Karpas-422 (cell line): Measurements from ENCODE around the gene ZFP3. TPM values are rescaled to one million over a fixed set of nuclear protein-coding genes. Genes with fewer than 3 reads are reported as not detected.
"Not testable (repeated sequence)": the region's sequence is repeated elsewhere in the genome, so short reads cannot be mapped to it uniquely, and the experiment has no call there.

ENCODE experiments used
- DNase-seq: peaks from one replicate; pipeline ENCODE4 v3.0.0-alpha.2; 2015
- H2AFZ ChIP-seq: fragments of 200-600 bp; sonication (generic); 2 replicates; pipeline ENCODE4 v1.6.1; 2014; ENCODE audit warnings: antibody characterized with exemption, low read length, mixed read lengths
- H3K27ac ChIP-seq: fragments of 200-600 bp; sonication (generic); 2 replicates; pipeline ENCODE4 v1.5.1; 2014; ENCODE audit warnings: mild to moderate bottlenecking, low read length, moderate library complexity
- H3K27me3 ChIP-seq: fragments of 200-600 bp; sonication (generic); 2 replicates; pipeline ENCODE4 v1.6.1; 2014; ENCODE audit warnings: low read length, mixed read lengths
- H3K36me3 ChIP-seq: fragments of 200-600 bp; sonication (generic); 2 replicates; pipeline ENCODE4 v1.6.1; 2014; ENCODE audit warnings: low read length, mixed read lengths; ENCODE audit not compliant: insufficient read depth
- H3K4me1 ChIP-seq: fragments of 200-600 bp; sonication (generic); 2 replicates; pipeline ENCODE4 v1.6.1; 2014; ENCODE audit warnings: mild to moderate bottlenecking, low read length, mixed read lengths
- H3K4me2 ChIP-seq: fragments of 200-600 bp; sonication (generic); 2 replicates; pipeline ENCODE4 v1.6.1; 2014; ENCODE audit warnings: low read length, low read depth, mild to moderate bottlenecking; ENCODE audit not compliant: poor library complexity, severe bottlenecking
- H3K4me3 ChIP-seq: fragments of 200-600 bp; sonication (generic); 2 replicates; pipeline ENCODE4 v1.5.1; 2014; ENCODE audit warnings: mild to moderate bottlenecking, antibody characterized with exemption, low read length, mixed read lengths
- H3K79me2 ChIP-seq: fragments of 200-600 bp; sonication (generic); 2 replicates; pipeline ENCODE4 v1.6.1; 2014; ENCODE audit warnings: mild to moderate bottlenecking, low read length, mixed read lengths
- H3K9ac ChIP-seq: fragments of 200-600 bp; sonication (generic); 2 replicates; pipeline ENCODE4 v1.6.0; 2014; ENCODE audit warnings: low read length
- H3K9me2 ChIP-seq: fragments of 200-600 bp; sonication (generic), shearing (Covaris generic); replicated peaks from 2 replicates; pipeline ENCODE4 v1.6.0; 2014; ENCODE audit warnings: mild to moderate bottlenecking, low read length, moderate library complexity; ENCODE audit not compliant: insufficient read depth
- H3K9me3 ChIP-seq: fragments of 300-700, 200-600 bp; sonication (generic); 2 replicates; pipeline ENCODE4 v1.6.1; 2014; ENCODE audit warnings: low read length, mixed read lengths
- H4K20me1 ChIP-seq: fragments of 200-600 bp; sonication (generic); 2 replicates; pipeline ENCODE4 v1.6.1; 2014; ENCODE audit warnings: mild to moderate bottlenecking, antibody characterized with exemption, low read length, low read depth; ENCODE audit not compliant: insufficient read depth
- total RNA-seq: library from RNA; depleted of rRNA; stranded (reverse); fragments of >200 nt; shearing (Covaris generic); gene quantifications from 2 replicates; pipeline ENCODE4 v1.2.3, GENCODE V29; 2014; ENCODE audit warnings: low replicate concordance

The ZFP3 gene
- total RNA-seq, 1 experiment from 2014 or later, result 0.63 TPM

DNA sequence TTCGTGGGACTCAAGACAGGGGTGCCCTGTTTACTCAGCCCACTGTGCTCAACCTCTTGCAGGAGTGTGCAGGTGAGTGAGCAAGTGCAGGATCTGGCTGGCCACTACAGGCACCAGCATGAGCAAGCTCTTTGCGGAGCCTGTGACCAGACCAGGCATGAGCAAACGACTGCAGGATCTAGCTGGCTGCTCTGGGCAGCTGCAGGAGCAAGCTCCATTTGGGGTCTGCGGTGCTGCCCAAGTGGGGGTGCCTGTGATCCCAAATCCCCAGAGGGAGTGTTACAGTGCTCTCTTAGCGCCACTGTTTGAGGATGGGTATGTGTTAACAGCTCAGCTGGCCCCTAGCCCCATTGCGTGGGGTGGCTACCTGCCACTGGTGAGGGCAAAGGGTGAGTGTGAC is 40.0 kb downstream of the ZFP3 start:
- H2AFZ ChIP-seq, result no peak overlapping the region
- H3K9me3 ChIP-seq, result no peaks in the 10 kb centered on the region
- no peak overlapping the region for H3K9ac ChIP-seq
- no peak for DNase-seq
- H3K27ac ChIP-seq, result no peak overlapping the region
- no peaks in the 10 kb centered on the region for H3K4me1 ChIP-seq
- H3K36me3 ChIP-seq, result peaks cover 2% of the 10 kb centered on the region; the same call in 1 of the 2 replicates
- no peaks in the 10 kb centered on the region for H3K9me2 ChIP-seq
- no peaks in the 10 kb centered on the region for H3K79me2 ChIP-seq
- no peak overlapping the region for H3K4me3 ChIP-seq
- H4K20me1 ChIP-seq, result no peaks in the 10 kb centered on the region
- H3K4me2 ChIP-seq, result no peak overlapping the region
- no peaks in the 10 kb centered on the region for H3K27me3 ChIP-seq

GRCh38 chr17:5120036-5120435 is 41.8 kb downstream of the ZFP3 start:
- no peaks in the 10 kb centered on the region for H3K4me1 ChIP-seq
- no peak overlapping the region for H3K4me2 ChIP-seq
- H3K4me3 ChIP-seq, result no peak overlapping the region
- no peaks in the 10 kb centered on the region for H3K79me2 ChIP-seq
- no peaks in the 10 kb centered on the region for H3K27me3 ChIP-seq
- DNase-seq, result no peak
- H2AFZ ChIP-seq, result no peak overlapping the region
- H3K27ac ChIP-seq, result no peak overlapping the region
- H3K9me2 ChIP-seq, result no peaks in the 10 kb centered on the region
- H4K20me1 ChIP-seq, result no peaks in the 10 kb centered on the region
- H3K9ac ChIP-seq, result no peak overlapping the region
- no peaks in the 10 kb centered on the region for H3K9me3 ChIP-seq
- H3K36me3 ChIP-seq, result no peaks in the 10 kb centered on the region

GRCh38 chr17:5120436-5121185 is 42.3 kb downstream of the ZFP3 start:
- H3K36me3 ChIP-seq, H3K4me2 ChIP-seq, H3K4me3 ChIP-seq, H3K9me2 ChIP-seq, H3K9ac ChIP-seq, H2AFZ ChIP-seq, H3K27me3 ChIP-seq, H3K4me1 ChIP-seq, H3K27ac ChIP-seq, H4K20me1 ChIP-seq, H3K79me2 ChIP-seq, DNase-seq, H3K9me3 ChIP-seq: not testable (repeated sequence)

DNA sequence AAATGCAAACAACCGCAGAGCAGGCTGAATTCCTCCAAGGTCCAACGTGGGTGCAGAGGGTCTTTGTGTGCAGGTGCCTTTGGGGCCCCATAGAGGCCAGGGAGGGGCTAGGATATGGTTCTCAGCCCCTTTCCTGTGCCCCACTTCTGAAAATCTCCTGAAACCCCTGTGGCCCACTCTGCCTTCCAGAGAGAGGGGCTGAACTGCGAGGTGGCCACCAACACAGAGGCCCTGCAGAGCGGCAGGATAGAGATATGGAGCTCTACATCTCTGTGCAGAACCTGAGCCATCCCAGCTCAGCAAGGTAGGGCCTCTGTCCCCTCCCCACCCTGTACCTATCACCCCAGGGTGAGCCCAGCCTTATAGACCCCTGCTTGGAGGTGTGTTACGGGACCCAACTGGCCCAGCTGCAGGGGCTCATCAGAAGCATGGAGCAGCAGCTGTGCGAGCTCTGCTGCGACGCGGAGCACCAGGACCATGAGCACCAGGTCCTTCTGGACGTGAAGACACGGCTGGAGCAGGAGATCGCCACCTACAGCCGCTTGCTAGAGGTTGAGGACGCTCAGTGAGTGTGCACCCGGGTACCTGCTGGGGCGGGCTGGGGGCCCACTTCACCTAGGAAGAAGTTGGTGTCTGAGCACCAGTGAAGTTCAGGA is 43.0 kb downstream of the ZFP3 start:
- Histone ChIP-seq H3K9ac (no peak overlapping the region), H4K20me1 (no peaks in the 10 kb centered on the region), H3K4me3 (no peak overlapping the region), H3K79me2 (no peaks in the 10 kb centered on the region), H3K4me2 (no peak overlapping the region), H2AFZ (no peak overlapping the region), H3K27ac (no peak overlapping the region), H3K27me3 (no peaks in the 10 kb centered on the region), H3K4me1 (no peaks in the 10 kb centered on the region), H3K9me2 (no peaks in the 10 kb centered on the region), H3K36me3 (no peaks in the 10 kb centered on the region), H3K9me3 (no peaks in the 10 kb centered on the region)
- no peak for DNase-seq

GRCh38 chr17:5122056-5122455 is 43.8 kb downstream of the ZFP3 start:
- H3K36me3 ChIP-seq, H3K27me3 ChIP-seq: not testable (repeated sequence)

DNA sequence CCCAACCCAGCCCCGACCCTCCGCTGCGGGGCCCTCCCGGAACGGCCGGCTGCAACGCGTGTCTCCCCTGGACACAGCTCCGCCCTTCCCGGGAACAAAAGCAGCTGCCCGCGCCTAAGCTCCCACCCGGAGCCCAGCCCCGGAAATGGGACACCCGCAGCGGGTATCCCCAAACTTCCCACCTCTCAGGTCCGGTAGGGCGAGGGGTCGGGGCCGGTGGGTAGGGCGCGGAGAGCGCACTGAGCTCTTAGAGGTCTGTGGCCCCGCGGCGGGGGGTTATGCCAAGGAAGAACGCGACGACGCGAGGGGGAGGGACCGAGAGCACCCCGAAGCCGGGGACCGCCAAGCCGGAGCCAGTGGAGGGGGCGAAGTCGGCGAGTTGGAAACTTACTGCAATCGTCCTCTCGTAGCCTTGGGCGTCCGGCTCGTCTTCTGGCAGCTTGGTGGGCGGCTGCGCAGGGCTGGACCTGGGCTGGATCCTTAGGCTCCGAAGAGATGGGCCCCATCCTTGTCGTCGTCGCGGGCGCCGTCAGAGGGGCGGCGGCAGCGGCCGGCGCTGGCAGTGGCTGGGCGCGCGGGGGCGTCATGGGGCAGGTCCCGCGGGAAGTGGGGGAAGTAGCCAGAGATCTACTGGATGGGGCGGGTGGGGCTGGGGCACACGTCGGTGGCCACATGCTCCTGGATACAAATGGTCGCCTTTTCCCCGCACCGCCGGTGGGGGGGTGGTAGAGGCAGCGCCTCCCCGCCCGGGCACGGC is 44.5 kb downstream of the ZFP3 start:
- Histone ChIP-seq H3K27me3 (no peaks in the 10 kb centered on the region), H2AFZ (no peak overlapping the region), H3K36me3 (no peaks in the 10 kb centered on the region), H3K4me1 (no peaks in the 10 kb centered on the region), H3K79me2 (no peaks in the 10 kb centered on the region), H3K27ac (no peak overlapping the region), H4K20me1 (no peaks in the 10 kb centered on the region), H3K4me3 (no peak overlapping the region), H3K9ac (no peak overlapping the region), H3K9me3 (no peaks in the 10 kb centered on the region), H3K9me2 (no peaks in the 10 kb centered on the region), H3K4me2 (no peak overlapping the region)
- no peak for DNase-seq

More at GRCh38 chr17:5122056-5122455, 43.8 kb downstream of the ZFP3 start:
- H3K79me2 ChIP-seq, H3K9me2 ChIP-seq, H2AFZ ChIP-seq, H3K4me1 ChIP-seq, H3K9ac ChIP-seq, H3K27ac ChIP-seq, DNase-seq, H3K4me2 ChIP-seq, H3K9me3 ChIP-seq, H4K20me1 ChIP-seq, H3K4me3 ChIP-seq: not testable (repeated sequence)

DNA sequence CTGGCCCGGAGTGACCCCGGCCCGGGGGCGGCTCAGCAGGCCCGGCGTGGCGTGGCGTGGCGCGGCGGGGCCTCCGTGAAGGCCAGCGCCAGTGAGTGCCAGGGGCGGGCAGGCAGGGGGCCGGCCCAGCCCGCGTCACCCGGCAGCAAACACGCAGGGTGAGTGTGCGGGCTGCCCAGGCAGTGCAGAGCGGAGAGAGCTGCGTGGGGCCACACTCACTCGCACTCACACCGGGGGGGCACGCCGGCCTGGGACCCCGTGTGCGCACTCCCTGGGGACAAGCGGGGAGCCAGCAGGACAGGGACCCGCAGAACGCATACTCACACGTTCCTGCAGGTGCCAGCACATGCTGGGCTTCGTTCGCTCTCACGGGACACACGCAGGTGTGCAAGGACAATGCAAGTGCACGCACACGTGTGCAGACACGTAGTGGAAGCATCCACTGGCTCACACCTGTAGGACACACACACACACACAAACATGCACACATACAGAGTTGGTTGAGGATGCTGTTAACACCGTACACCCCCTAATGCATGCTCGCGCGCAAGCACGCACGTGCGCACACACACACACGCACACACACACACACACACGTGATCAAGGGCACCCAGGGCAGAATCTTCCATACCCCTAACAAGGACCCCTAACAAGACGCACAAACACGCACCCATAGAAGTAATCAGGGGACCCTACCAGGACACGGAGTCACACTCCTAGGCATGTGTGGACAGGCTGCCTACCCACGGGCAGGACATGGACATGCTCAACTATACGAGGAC is 45.3 kb downstream of the ZFP3 start:
- Histone ChIP-seq H3K27me3 (no peaks in the 10 kb centered on the region), H3K36me3 (no peaks in the 10 kb centered on the region), H2AFZ (no peak overlapping the region), H3K4me3 (no peak overlapping the region), H3K9ac (no peak overlapping the region), H3K79me2 (no peaks in the 10 kb centered on the region), H3K4me2 (no peak overlapping the region), H3K9me2 (no peaks in the 10 kb centered on the region), H3K4me1 (no peaks in the 10 kb centered on the region), H4K20me1 (no peaks in the 10 kb centered on the region), H3K27ac (no peak overlapping the region), H3K9me3 (no peaks in the 10 kb centered on the region)
- DNase-seq, result no peak
